H9 (cell line): ENCODE data around the gene KCTD1. TPM values are rescaled to one million over a fixed set of nuclear protein-coding genes. Genes with fewer than 3 reads are reported as not detected.

ENCODE experiments used
- DNase-seq: peaks from one replicate; pipeline ENCODE4 v3.0.0-alpha.2; 2017
- H2AFZ ChIP-seq: one replicate; pipeline ENCODE4 v1.6.1; 2013; ENCODE audit warnings: mild to moderate bottlenecking, low read length, control low read depth, moderate library complexity
- H2AK5ac ChIP-seq: 2 replicates; pipeline ENCODE4 v1.6.1; 2013; ENCODE audit warnings: low read length, control low read depth, mixed read lengths; ENCODE audit not compliant: insufficient read length
- H2BK120ac ChIP-seq: one replicate; pipeline ENCODE4 v1.6.1; 2013; ENCODE audit warnings: low read depth, mild to moderate bottlenecking, low read length, control low read depth, inconsistent platforms; ENCODE audit not compliant: poor library complexity, severe bottlenecking
- H2BK12ac ChIP-seq: 2 replicates; pipeline ENCODE4 v1.6.1; 2013; ENCODE audit warnings: low read length, control low read depth, mixed read lengths, low read depth; ENCODE audit not compliant: insufficient read length
- H2BK15ac ChIP-seq: 2 replicates; pipeline ENCODE4 v1.6.1; 2013; ENCODE audit warnings: low read depth, low read length, control low read depth
- H2BK20ac ChIP-seq: one replicate; pipeline ENCODE4 v1.6.1; 2013; ENCODE audit warnings: low read depth, mild to moderate bottlenecking, low read length, control low read depth, inconsistent platforms; ENCODE audit not compliant: poor library complexity, severe bottlenecking
- H2BK5ac ChIP-seq: 2 replicates; pipeline ENCODE4 v1.6.1; 2013; ENCODE audit warnings: low read length, control low read depth, mixed read lengths; ENCODE audit not compliant: insufficient read length
- H3K14ac ChIP-seq: 2 replicates; pipeline ENCODE4 v1.6.1; 2013; ENCODE audit warnings: low read length, control low read depth; ENCODE audit not compliant: insufficient read depth
- H3K18ac ChIP-seq: 2 replicates; pipeline ENCODE4 v1.6.1; 2013; ENCODE audit warnings: low read depth, mild to moderate bottlenecking, mixed read lengths, low read length, control low read depth; ENCODE audit not compliant: insufficient read length
- H3K23ac ChIP-seq: 2 replicates; pipeline ENCODE4 v1.6.1; 2013; ENCODE audit warnings: low read length, control low read depth, mixed read lengths, low read depth; ENCODE audit not compliant: insufficient read length
- H3K23me2 ChIP-seq: 2 replicates; pipeline ENCODE4 v1.6.1; 2013; ENCODE audit warnings: low read depth, mild to moderate bottlenecking, mixed read lengths, low read length, control low read depth; ENCODE audit not compliant: insufficient read length, poor library complexity, severe bottlenecking
- H3K27ac ChIP-seq: 2 replicates; pipeline ENCODE4 v1.5.1; 2013; ENCODE audit warnings: low read length, control low read depth, mixed read lengths, low read depth; ENCODE audit not compliant: insufficient read length
- H3K27me3 ChIP-seq: 2 replicates; pipeline ENCODE4 v1.6.1; 2013; ENCODE audit warnings: low read length, control low read depth, inconsistent platforms; ENCODE audit not compliant: insufficient read depth
- H3K4ac ChIP-seq: 2 replicates; pipeline ENCODE4 v1.6.1; 2013; ENCODE audit warnings: low read depth, mild to moderate bottlenecking, control low read depth, inconsistent platforms, low read length, moderate library complexity
- H3K4me1 ChIP-seq: 2 replicates; pipeline ENCODE4 v1.6.1; 2013; ENCODE audit warnings: low read length, control low read depth, inconsistent platforms; ENCODE audit not compliant: insufficient read depth
- H3K4me2 ChIP-seq: 2 replicates; pipeline ENCODE4 v1.6.1; 2013; ENCODE audit warnings: low read length, control low read depth, mixed read lengths; ENCODE audit not compliant: insufficient read length, insufficient read depth
- H3K56ac ChIP-seq: 2 replicates; pipeline ENCODE4 v1.6.1; 2013; ENCODE audit warnings: low read depth, mild to moderate bottlenecking, mixed read lengths, low read length, control low read depth; ENCODE audit not compliant: insufficient read length
- H3K79me1 ChIP-seq: 2 replicates; pipeline ENCODE4 v1.6.1; 2013; ENCODE audit warnings: low read depth, mild to moderate bottlenecking, moderate library complexity, low read length, control low read depth, inconsistent platforms; ENCODE audit not compliant: insufficient read depth, poor library complexity, severe bottlenecking
- H3K79me2 ChIP-seq: 2 replicates; pipeline ENCODE4 v1.6.1; 2013; ENCODE audit warnings: low read length, control low read depth, inconsistent platforms; ENCODE audit not compliant: insufficient read depth
- H3K9ac ChIP-seq: 2 replicates; pipeline ENCODE4 v1.6.1; 2013; ENCODE audit warnings: low read length, control low read depth, mixed read lengths; ENCODE audit not compliant: insufficient read length; ENCODE audit errors: extremely low read depth
- H3K9me3 ChIP-seq: one replicate; pipeline ENCODE4 v1.6.1; 2013; ENCODE audit warnings: low read depth, low read length, inconsistent platforms; ENCODE audit not compliant: control insufficient read depth
- H3T11ph ChIP-seq: one replicate; pipeline ENCODE4 v1.6.1; 2013; ENCODE audit warnings: mild to moderate bottlenecking, low read length, control low read depth, inconsistent platforms
- H4K20me1 ChIP-seq: one replicate; pipeline ENCODE4 v1.6.1; 2013; ENCODE audit not compliant: control insufficient read depth, insufficient read length, insufficient read depth
- H4K5ac ChIP-seq: 2 replicates; pipeline ENCODE4 v1.6.1; 2013; ENCODE audit warnings: low read depth, mild to moderate bottlenecking, mixed read lengths, low read length, control low read depth; ENCODE audit not compliant: insufficient read length
- H4K8ac ChIP-seq: replicated peaks from 2 replicates; pipeline ENCODE4 v1.6.1; 2013; ENCODE audit warnings: low read length, control low read depth, mixed read lengths, low read depth; ENCODE audit not compliant: insufficient read length
- H4K91ac ChIP-seq: 2 replicates; pipeline ENCODE4 v1.6.1; 2013; ENCODE audit warnings: low read depth, mild to moderate bottlenecking, moderate library complexity, mixed read lengths, low read length, control low read depth; ENCODE audit not compliant: insufficient read length
- H3K27ac Mint-ChIP-seq, 3 experiments: 2 replicates in 2 of 3; 3 replicates in 1 of 3; pipeline ENCODE4 v1.8.0; 2020 to 2021; ENCODE audit warnings: mixed read lengths in 3 of 3, mild to moderate bottlenecking in 1 of 3, moderate library complexity in 1 of 3
- H3K27me3 Mint-ChIP-seq: 2 replicates; pipeline ENCODE4 v1.8.0; 2021; ENCODE audit warnings: low read depth, mild to moderate bottlenecking, moderate library complexity, mixed read lengths
- H3K36me3 Mint-ChIP-seq, 3 experiments: 2 replicates in 2 of 3; 3 replicates in 1 of 3; pipeline ENCODE4 v1.8.0; 2020 to 2021; ENCODE audit warnings: low read depth in 3 of 3, mixed read lengths in 3 of 3; ENCODE audit not compliant: insufficient read depth in 1 of 3
- H3K4me1 Mint-ChIP-seq, 2 experiments: 2 replicates each; pipeline ENCODE4 v1.8.0; 2020; ENCODE audit warnings: mixed read lengths in 2 of 2
- H3K4me3 Mint-ChIP-seq, 2 experiments: 2 replicates in 1 of 2; 3 replicates in 1 of 2; pipeline ENCODE4 v1.8.0; 2020 to 2021; ENCODE audit warnings: mild to moderate bottlenecking in 2 of 2, mixed read lengths in 2 of 2, moderate library complexity in 1 of 2
- H3K9me3 Mint-ChIP-seq, 2 experiments: 2 replicates in 1 of 2; 3 replicates in 1 of 2; pipeline ENCODE4 v1.8.0; 2020; ENCODE audit warnings: mild to moderate bottlenecking in 2 of 2, mixed read lengths in 2 of 2, moderate library complexity in 1 of 2
- WGBS: extraction: QIAGEN DNeasy Blood & Tissue Kit; methylation state at CpG from one replicate; pipeline ENCODE4 v1.1.7; 2013; ENCODE audit warnings: missing lambda C conversion rate, low lambda C conversion rate, mixed read lengths; ENCODE audit not compliant: insufficient read length; ENCODE audit errors: extremely low coverage; 5-methylcytosine and 5-hydroxymethylcytosine counted together
- total RNA-seq: library from RNA; stranded (reverse); gene quantifications from 2 replicates; pipeline ENCODE4 v1.2.1, GENCODE V29; 2021
- TF ChIP-seq, protein P1 (sequence below): fragments of 200-600 bp; sonication (generic); conservative IDR thresholded peaks from 3 replicates; pipeline ENCODE4 v1.8.0; 2021; ENCODE audit warnings: antibody characterized with exemption, mild to moderate bottlenecking

KCTD1 gene
- total RNA-seq, 1 experiment from 2014 or later = 10.8 TPM

DNA sequence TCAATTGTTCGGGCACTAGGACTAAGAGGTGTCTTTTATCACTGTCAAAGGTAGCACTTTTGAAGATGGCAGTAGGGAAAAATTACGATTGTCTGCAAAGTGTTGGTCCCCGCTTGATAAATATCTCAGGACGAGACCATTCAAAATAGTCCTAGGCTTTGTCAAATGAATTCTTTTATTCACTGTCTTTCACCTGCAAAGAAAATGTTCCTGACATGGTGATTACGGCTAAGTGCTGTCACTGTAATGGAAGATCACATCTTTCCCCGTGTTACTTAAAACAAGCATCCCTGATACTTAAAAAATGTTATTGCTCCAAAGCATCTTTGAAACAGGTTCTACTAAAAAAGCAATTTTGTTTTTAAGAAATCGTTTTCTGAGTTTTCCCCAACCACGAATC is 71.7 kb downstream of the KCTD1 start:
- H3K27me3 ChIP-seq = no peaks in the 10 kb centered on the region
- TF ChIP-seq, protein P1, sequence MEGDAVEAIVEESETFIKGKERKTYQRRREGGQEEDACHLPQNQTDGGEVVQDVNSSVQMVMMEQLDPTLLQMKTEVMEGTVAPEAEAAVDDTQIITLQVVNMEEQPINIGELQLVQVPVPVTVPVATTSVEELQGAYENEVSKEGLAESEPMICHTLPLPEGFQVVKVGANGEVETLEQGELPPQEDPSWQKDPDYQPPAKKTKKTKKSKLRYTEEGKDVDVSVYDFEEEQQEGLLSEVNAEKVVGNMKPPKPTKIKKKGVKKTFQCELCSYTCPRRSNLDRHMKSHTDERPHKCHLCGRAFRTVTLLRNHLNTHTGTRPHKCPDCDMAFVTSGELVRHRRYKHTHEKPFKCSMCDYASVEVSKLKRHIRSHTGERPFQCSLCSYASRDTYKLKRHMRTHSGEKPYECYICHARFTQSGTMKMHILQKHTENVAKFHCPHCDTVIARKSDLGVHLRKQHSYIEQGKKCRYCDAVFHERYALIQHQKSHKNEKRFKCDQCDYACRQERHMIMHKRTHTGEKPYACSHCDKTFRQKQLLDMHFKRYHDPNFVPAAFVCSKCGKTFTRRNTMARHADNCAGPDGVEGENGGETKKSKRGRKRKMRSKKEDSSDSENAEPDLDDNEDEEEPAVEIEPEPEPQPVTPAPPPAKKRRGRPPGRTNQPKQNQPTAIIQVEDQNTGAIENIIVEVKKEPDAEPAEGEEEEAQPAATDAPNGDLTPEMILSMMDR = no peak
- no peak overlapping the region for H2BK20ac ChIP-seq
- no peaks in the 10 kb centered on the region for H3K23me2 ChIP-seq
- no peak overlapping the region for H4K8ac ChIP-seq
- no peak overlapping the region for H3K23ac ChIP-seq
- H3K79me1 ChIP-seq = no peaks in the 10 kb centered on the region
- peaks cover 7% of the 10 kb centered on the region for H3K4me1 ChIP-seq
- H3K4me2 ChIP-seq = no peak overlapping the region
- H2AK5ac ChIP-seq = no peak overlapping the region
- no peak overlapping the region for H2BK5ac ChIP-seq
- no CpG with 5 or more reads among the region's 8 CpGs for WGBS
- no peak overlapping the region for H3K4ac ChIP-seq
- no peak overlapping the region for H3K27ac ChIP-seq
- H4K5ac ChIP-seq = no peak overlapping the region
- no peak overlapping the region for H3K14ac ChIP-seq
- Mint-ChIP-seq H3K9me3 (no peaks in the 10 kb centered on the region), H3K4me1 (peaks cover 44 to 47% of the 10 kb centered on the region in 2 experiments), H3K36me3 (peaks cover 2 to 5% (median 3%) of the 10 kb centered on the region in 3 experiments; a peak in 4 of 7 replicates), H3K4me3 (no peak overlapping the region), H3K27me3 (peaks cover 2% of the 10 kb centered on the region; the same call in 1 of the 2 replicates), H3K27ac (no peak overlapping the region)
- H2BK15ac ChIP-seq = no peak overlapping the region
- no peak overlapping the region for H4K91ac ChIP-seq
- no peak overlapping the region for H3K56ac ChIP-seq
- DNase-seq = no peak
- H3K9me3 ChIP-seq = no peaks in the 10 kb centered on the region
- H2BK12ac ChIP-seq = no peak overlapping the region
- H2AFZ ChIP-seq = no peak overlapping the region
- H3K18ac ChIP-seq = no peak overlapping the region
- H2BK120ac ChIP-seq = no peak overlapping the region
- H4K20me1 ChIP-seq = no peaks in the 10 kb centered on the region
- no peak overlapping the region for H3T11ph ChIP-seq
- no peak overlapping the region for H3K9ac ChIP-seq
- no peaks in the 10 kb centered on the region for H3K79me2 ChIP-seq
